SK-N-SH (cell line): ENCODE data around the gene MYO7A. TPM values are rescaled to one million over a fixed set of nuclear protein-coding genes. Genes with fewer than 3 reads are reported as not detected.

Source experiments
- CTCF ChIA-PET: fragments of 300-600, 350-600 bp; formaldehyde crosslinking; extraction: SDS; loops from one replicate; lab custom pipeline; 2021; lab: Yijun Ruan, JAX
- POLR2A ChIA-PET: fragments of 350-600 bp; sonication (Branson Sonifier 250); formaldehyde crosslinking; extraction: SDS; loops from one replicate; lab custom pipeline; 2020; ENCODE audit warnings: antibody characterized with exemption, inconsistent platforms; lab: Yijun Ruan, JAX
- DNase-seq: peaks from one replicate; pipeline ENCODE4 v3.0.0; 2012
- H2AFZ ChIP-seq: fragments of 200-600 bp; sonication (generic); 2 replicates; pipeline ENCODE4 v1.8.1; 2016; ENCODE audit warnings: antibody characterized with exemption, mild to moderate bottlenecking, low read depth
- H3F3A ChIP-seq: fragments of 200-600 bp; sonication (generic); replicated peaks from 2 replicates; pipeline ENCODE3; 2016; ENCODE audit warnings: antibody characterized with exemption, mild to moderate bottlenecking; ENCODE audit not compliant: insufficient read depth
- H3K27ac ChIP-seq, 2 experiments: fragments of 200-500 bp in 1 of 2; fragments of 200-600 bp in 1 of 2; sonication (Bioruptor generic) in 1 of 2; sonication (generic), shearing (Covaris generic) in 1 of 2; 2 replicates each; pipeline versions ENCODE4 v1.5.1 to v1.6.1; 2014 to 2016; ENCODE audit warnings: low read depth in 2 of 2, inconsistent platforms in 1 of 2, low read length in 1 of 2, mild to moderate bottlenecking in 1 of 2, mixed read lengths in 1 of 2
- H3K27me3 ChIP-seq: fragments of 200-600 bp; sonication (generic), shearing (Covaris generic); 2 replicates; pipeline ENCODE4 v1.6.1; 2016; ENCODE audit warnings: mixed run types; ENCODE audit not compliant: insufficient read depth
- H3K36me3 ChIP-seq, 2 experiments: fragments of 200-500 bp in 1 of 2; fragments of 200-600 bp in 1 of 2; sonication (Bioruptor generic) in 1 of 2; sonication (generic) in 1 of 2; replicated peaks in 1 of 2; 2 replicates each; pipeline versions ENCODE3 to v1.5.1; 2014 to 2016; ENCODE audit warnings: low read length in 1 of 2, mild to moderate bottlenecking in 1 of 2; ENCODE audit not compliant: insufficient read depth in 2 of 2, control insufficient read depth in 1 of 2
- H3K4me1 ChIP-seq, 2 experiments: fragments of 200-500 bp in 1 of 2; fragments of 200-600 bp in 1 of 2; sonication (Bioruptor generic) in 1 of 2; sonication (generic), shearing (Covaris generic) in 1 of 2; 2 replicates each; pipeline versions ENCODE4 v1.5.1 to v1.6.1; 2014 to 2016; ENCODE audit warnings: low read depth in 1 of 2, low read length in 1 of 2, mixed run types in 1 of 2; ENCODE audit not compliant: insufficient read depth in 2 of 2, control insufficient read depth in 1 of 2
- H3K4me2 ChIP-seq: fragments of 200-600 bp; sonication (generic), shearing (Covaris generic); 2 replicates; pipeline ENCODE4 v1.6.1; 2017; ENCODE audit warnings: mixed run types
- H3K4me3 ChIP-seq, 2 experiments: fragments of 200-500 bp in 1 of 2; fragments of 200-600 bp in 1 of 2; sonication (Bioruptor generic) in 1 of 2; sonication (generic), shearing (Covaris generic) in 1 of 2; 2 replicates each; pipeline versions ENCODE4 v1.5.1 to v1.8.1; 2014 to 2016; ENCODE audit warnings: low read depth in 2 of 2, inconsistent platforms in 1 of 2, low read length in 1 of 2, mild to moderate bottlenecking in 1 of 2, mixed read lengths in 1 of 2, moderate library complexity in 1 of 2
- H3K79me2 ChIP-seq: fragments of 200-600 bp; sonication (generic); 2 replicates; pipeline ENCODE4 v1.8.1; 2017; ENCODE audit warnings: mild to moderate bottlenecking; ENCODE audit not compliant: insufficient read depth
- H3K9ac ChIP-seq: fragments of 200-600 bp; sonication (generic); 2 replicates; pipeline ENCODE4 v1.6.1; 2017; ENCODE audit warnings: mixed run types
- H3K9me2 ChIP-seq: fragments of 200-600 bp; sonication (generic); 2 replicates; pipeline ENCODE4 v1.6.1; 2017; ENCODE audit warnings: mixed run types
- H3K9me3 ChIP-seq: fragments of 200-600 bp; sonication (generic); 2 replicates; pipeline ENCODE4 v1.6.1; 2017; ENCODE audit warnings: mixed run types, mild to moderate bottlenecking, moderate library complexity
- H4K20me1 ChIP-seq: fragments of 200-600 bp; sonication (generic); 2 replicates; pipeline ENCODE4 v1.6.1; 2017; ENCODE audit warnings: mild to moderate bottlenecking, mixed run types; ENCODE audit not compliant: insufficient read depth
- CHD2 ChIP-seq: fragments of 150-350 bp; IDR thresholded peaks from 2 replicates; pipeline ENCODE4 v1.6.1; 2018; ENCODE audit warnings: low read length; ENCODE audit not compliant: partially characterized antibody
- ELF1 ChIP-seq: IDR thresholded peaks from 2 replicates; pipeline ENCODE4 v1.4.0; 2012
- GABPA ChIP-seq: IDR thresholded peaks from 2 replicates; pipeline ENCODE4 v1.4.0; 2012; ENCODE audit warnings: low read depth, mild to moderate bottlenecking
- GATA2 ChIP-seq: sonication (generic); formaldehyde crosslinking; IDR thresholded peaks from 2 replicates; pipeline ENCODE4 v1.5.0; 2020; ENCODE audit warnings: mild to moderate bottlenecking, missing genetic modification reagents
- MEF2A ChIP-seq: IDR thresholded peaks from 2 replicates; pipeline ENCODE4 v1.4.0; 2012; ENCODE audit warnings: low read depth, borderline replicate concordance
- MXI1 ChIP-seq: IDR thresholded peaks from 2 replicates; pipeline ENCODE4 v1.6.1; 2012; ENCODE audit warnings: mild to moderate bottlenecking, low read depth, low read length, improper control_type of control experiment
- NFIC ChIP-seq: IDR thresholded peaks from 2 replicates; pipeline ENCODE4 v1.4.0; 2012; ENCODE audit warnings: borderline replicate concordance
- NRF1 ChIP-seq: IDR thresholded peaks from 2 replicates; pipeline ENCODE4 v1.6.1; 2012; ENCODE audit warnings: low read depth, mild to moderate bottlenecking, low read length
- RAD21 ChIP-seq: IDR thresholded peaks from 2 replicates; pipeline ENCODE4 v1.6.1; 2012; ENCODE audit warnings: mild to moderate bottlenecking, low read length
- SIN3A ChIP-seq: IDR thresholded peaks from 2 replicates; pipeline ENCODE4 v1.6.1; 2012; ENCODE audit warnings: low read depth, mild to moderate bottlenecking, low read length, moderate library complexity, borderline replicate concordance
- SMC3 ChIP-seq: IDR thresholded peaks from 2 replicates; pipeline ENCODE4 v1.6.1; 2012; ENCODE audit warnings: low read depth, low read length, improper control_type of control experiment
- TAF1 ChIP-seq: IDR thresholded peaks from 2 replicates; pipeline ENCODE4 v1.6.1; 2012; ENCODE audit warnings: low read depth, mild to moderate bottlenecking, low read length, moderate library complexity, borderline replicate concordance
- TCF12 ChIP-seq: IDR thresholded peaks from 2 replicates; pipeline ENCODE4 v1.4.0; 2012
- TEAD4 ChIP-seq: IDR thresholded peaks from 2 replicates; pipeline ENCODE4 v1.4.0; 2012; ENCODE audit warnings: mild to moderate bottlenecking, borderline replicate concordance; ENCODE audit not compliant: insufficient read depth
- USF1 ChIP-seq: IDR thresholded peaks from 2 replicates; pipeline ENCODE4 v1.4.0; 2012; ENCODE audit warnings: low read depth, borderline replicate concordance
- WGBS: methylation state at CpG from one replicate; pipeline ENCODE4 v1.1.6; 2017; ENCODE audit warnings: low lambda C conversion rate; 5-methylcytosine and 5-hydroxymethylcytosine counted together
- polyA plus RNA-seq, 3 experiments: library from polyadenylated mRNA; depleted of rRNA; stranded (reverse); fragments of >200 nt; gene quantifications; 2 replicates each; pipeline ENCODE4 v1.2.3, GENCODE V29; 2012
- TF ChIP-seq, protein P1 (sequence below): fragments of 150-350 bp; IDR thresholded peaks from 2 replicates; pipeline ENCODE4 v1.6.1; 2016; ENCODE audit warnings: mild to moderate bottlenecking, low read depth, low read length

The MYO7A gene
- polyA plus RNA-seq, 1 of the 3 experiments (the other 2 are of a cell fraction): 0.08 TPM

DNA sequence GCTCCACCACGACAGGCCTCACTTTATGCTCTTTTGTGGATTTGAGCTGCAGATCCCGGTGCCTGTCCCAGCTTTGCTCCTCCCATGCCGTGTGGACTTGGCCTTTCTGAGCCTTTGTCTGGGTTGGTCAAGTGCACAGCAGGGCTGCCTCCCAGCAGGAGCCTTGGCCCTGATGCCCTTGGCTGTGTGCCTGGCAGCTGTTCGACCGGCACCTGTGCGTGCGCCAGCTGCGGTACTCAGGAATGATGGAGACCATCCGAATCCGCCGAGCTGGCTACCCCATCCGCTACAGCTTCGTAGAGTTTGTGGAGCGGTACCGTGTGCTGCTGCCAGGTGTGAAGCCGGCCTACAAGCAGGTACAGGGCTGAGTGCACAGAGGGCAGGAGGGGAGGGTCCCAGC lies 46.5 kb downstream of the MYO7A start:
- Histone ChIP-seq H3K9me2 (no peaks in the 10 kb centered on the region), H3K9me3 (no peaks in the 10 kb centered on the region), H2AFZ (no peak overlapping the region), H3K79me2 (no peaks in the 10 kb centered on the region), H3K4me3 (no peak overlapping the region), H3K27ac (no peak overlapping the region), H3K9ac (no peak overlapping the region), H4K20me1 (no peaks in the 10 kb centered on the region), H3K4me2 (no peak overlapping the region), H3K27me3 (no peaks in the 10 kb centered on the region), H3F3A (no peaks in the 10 kb centered on the region), H3K4me1 (no peaks in the 10 kb centered on the region; a peak in 1 of 4 replicates), H3K36me3 (no peaks in the 10 kb centered on the region)
- no peak for DNase-seq
- ChIA-PET CTCF (interaction anchor here (0.9 to 5.0 kb wide), 5 partner anchors 13 to 255 kb away, joined by 3 to 41 read pairs (median 4); partner anchors contain the start of gene MYO7A), POLR2A (no interaction called here)
- WGBS: 83% methylated on average over 8 of the region's 16 CpGs
- TF ChIP-seq USF1 (no peak), CHD2 (no peak), ELF1 (no peak), TCF12 (no peak), NFIC (no peak), MEF2A (no peak), NRF1 (no peak), RAD21 (no peak), GATA2 (CRISPR knock-in tag) (no peak)

- Histone ChIP-seq H3F3A (no peaks in the 10 kb centered on the region), H3K9ac (no peak overlapping the region), H3K9me3 (no peaks in the 10 kb centered on the region), H3K9me2 (no peaks in the 10 kb centered on the region), H3K27ac (no peak overlapping the region), H2AFZ (no peak overlapping the region), H4K20me1 (no peaks in the 10 kb centered on the region), H3K4me1 (no peaks in the 10 kb centered on the region; a peak in 1 of 4 replicates), H3K27me3 (no peaks in the 10 kb centered on the region), H3K4me2 (no peak overlapping the region), H3K79me2 (no peaks in the 10 kb centered on the region), H3K36me3 (no peaks in the 10 kb centered on the region)
- WGBS: 63% methylated on average over 8 of the region's 15 CpGs
- DNase-seq: no peak
- POLR2A ChIA-PET: no interaction called here
- CTCF ChIA-PET: interaction anchor here (0.8 to 5.0 kb wide), 7 partner anchors 12 to 453 kb away, joined by 3 to 41 read pairs (median 4); partner anchors contain the start of gene MYO7A
- TF ChIP-seq TAF1 (no peak), NFIC (no peak), CHD2 (no peak), TEAD4 (no peak), SIN3A (no peak), SMC3 (no peak), USF1 (no peak), MXI1 (no peak), GABPA (no peak)
- TF ChIP-seq, protein P1, sequence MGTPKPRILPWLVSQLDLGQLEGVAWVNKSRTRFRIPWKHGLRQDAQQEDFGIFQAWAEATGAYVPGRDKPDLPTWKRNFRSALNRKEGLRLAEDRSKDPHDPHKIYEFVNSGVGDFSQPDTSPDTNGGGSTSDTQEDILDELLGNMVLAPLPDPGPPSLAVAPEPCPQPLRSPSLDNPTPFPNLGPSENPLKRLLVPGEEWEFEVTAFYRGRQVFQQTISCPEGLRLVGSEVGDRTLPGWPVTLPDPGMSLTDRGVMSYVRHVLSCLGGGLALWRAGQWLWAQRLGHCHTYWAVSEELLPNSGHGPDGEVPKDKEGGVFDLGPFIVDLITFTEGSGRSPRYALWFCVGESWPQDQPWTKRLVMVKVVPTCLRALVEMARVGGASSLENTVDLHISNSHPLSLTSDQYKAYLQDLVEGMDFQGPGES: no peak
- TF ChIP-seq, all 33 proteins: peak for 0
- H3K4me3 ChIP-seq: no peak overlapping the region
Observed at GRCh38 chr11:77175021-77175842, 47.2 kb downstream of the MYO7A start.
